HG03175 (cell line): Measurements from ENCODE around the gene HOXB2.

Experiments used
- ATAC-seq: cut with Tn5 transposase; IDR thresholded peaks from one replicate; pipeline ENCODE4 v1.9.1; 2021; ENCODE audit warnings: mild to moderate bottlenecking, moderate library complexity; ENCODE audit not compliant: unreplicated experiment

The HOXB2 gene

GRCh38 chr17:48553826-48554225 is 8.9 kb upstream of the HOXB2 start:
- no peak for ATAC-seq

- ATAC-seq, result no peak
Measured at GRCh38 chr17:48553190-48553547, 8.3 kb upstream of the HOXB2 start.

GRCh38 chr17:48552466-48553189 is 7.7 kb upstream of the HOXB2 start:
- ATAC-seq, result no peak

GRCh38 chr17:48551596-48552465 is 6.9 kb upstream of the HOXB2 start:
- no peak for ATAC-seq

- no peak for ATAC-seq
Measured at GRCh38 chr17:48551214-48551555, 6.3 kb upstream of the HOXB2 start.

- no peak for ATAC-seq
Measured at GRCh38 chr17:48550502-48551213, 5.7 kb upstream of the HOXB2 start.

- no peak for ATAC-seq
Measured at GRCh38 chr17:48549914-48550501, 5.1 kb upstream of the HOXB2 start.

- no peak for ATAC-seq
Measured at GRCh38 chr17:48549281-48549630, 4.3 kb upstream of the HOXB2 start.

- ATAC-seq, result no peak
Measured at GRCh38 chr17:48548523-48549280, 3.8 kb upstream of the HOXB2 start.

GRCh38 chr17:48547808-48548522 is 3.1 kb upstream of the HOXB2 start:
- no peak for ATAC-seq

- ATAC-seq, result no peak
Measured at GRCh38 chr17:48546924-48547807, 2.3 kb upstream of the HOXB2 start.

- no peak for ATAC-seq
Measured at GRCh38 chr17:48546137-48546923, 1.4 kb upstream of the HOXB2 start.

GRCh38 chr17:48545539-48545938 is 630 bp upstream of the HOXB2 start:
- no peak for ATAC-seq

- no peak for ATAC-seq
Measured at GRCh38 chr17:48544349-48545021, 424 bp downstream of the HOXB2 start.

- peak; percentile 5 for ATAC-seq
Measured at GRCh38 chr17:48543854-48544348, 1.0 kb downstream of the HOXB2 start.

GRCh38 chr17:48543107-48543853 is 1.6 kb downstream of the HOXB2 start:
- peak; percentile 52 for ATAC-seq

- ATAC-seq, result no peak
Measured at GRCh38 chr17:48542698-48543106, 2.2 kb downstream of the HOXB2 start.
